GM18519 (cell line): ENCODE data around the gene DCHS2.
"Not testable (repeated sequence)": the region's sequence is repeated elsewhere in the genome, so short reads cannot be mapped to it uniquely, and the experiment has no call there.

ENCODE experiments used
- ATAC-seq: cut with Tn5 transposase; IDR thresholded peaks from one replicate; pipeline ENCODE4 v1.9.1; 2021; ENCODE audit warnings: mild to moderate bottlenecking, moderate library complexity; ENCODE audit not compliant: unreplicated experiment, low FRiP score

The DCHS2 gene

GRCh38 chr4:154231806-154232478, 259.7 kb downstream of the DCHS2 start:
- no peak for ATAC-seq

- no peak for ATAC-seq
Observed at GRCh38 chr4:154230723-154231122, 260.9 kb downstream of the DCHS2 start.

GRCh38 chr4:154230091-154230490, 261.5 kb downstream of the DCHS2 start:
- no peak for ATAC-seq

DNA sequence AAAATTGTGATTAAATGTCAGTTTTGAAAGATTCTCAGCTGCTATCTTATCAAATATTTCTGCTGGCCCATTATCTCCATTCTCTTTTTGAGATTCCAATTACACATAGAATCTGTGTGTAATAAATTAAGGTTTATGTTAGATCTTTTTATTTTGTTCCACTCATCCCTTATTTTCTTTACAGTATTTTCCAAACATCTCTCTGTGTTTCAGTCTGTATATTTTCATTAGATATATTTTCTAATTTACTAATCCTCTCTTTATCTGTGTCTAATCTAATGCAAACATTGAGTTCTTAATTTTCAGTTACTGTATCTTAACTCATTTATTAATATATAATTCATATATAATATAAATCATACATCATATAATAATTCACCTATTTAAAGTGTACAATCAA, 268.7 kb downstream of the DCHS2 start:
- no peak for ATAC-seq

- ATAC-seq, result no peak
Observed at GRCh38 chr4:154218051-154218450, 273.5 kb downstream of the DCHS2 start.

- ATAC-seq, result not testable (repeated sequence)
Observed at GRCh38 chr4:154217384-154217783, 274.2 kb downstream of the DCHS2 start.

GRCh38 chr4:154211506-154211905, 280.1 kb downstream of the DCHS2 start:
- no peak for ATAC-seq

- ATAC-seq, result no peak
Observed at GRCh38 chr4:154208424-154208823, 283.2 kb downstream of the DCHS2 start.

DNA sequence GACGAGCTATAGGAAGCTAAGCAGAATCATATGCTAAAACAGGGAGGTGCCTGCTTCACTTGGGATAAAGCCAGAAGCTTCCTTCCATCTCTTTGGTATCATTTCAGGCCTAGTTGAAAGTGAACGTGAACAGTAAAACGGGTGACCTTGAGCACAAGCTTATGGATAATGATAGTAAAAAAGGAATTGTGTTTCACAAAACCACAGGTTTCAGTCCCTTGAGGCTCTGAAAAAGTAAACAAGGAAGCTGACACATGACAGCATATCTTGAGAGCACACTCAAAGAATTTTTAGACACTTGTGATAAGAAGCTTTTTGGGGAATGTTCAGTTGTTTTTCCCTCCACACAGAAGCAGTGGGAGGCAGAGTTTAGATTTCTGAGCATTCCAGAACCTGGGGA, 286.1 kb downstream of the DCHS2 start:
- ATAC-seq, result no peak

GRCh38 chr4:154194649-154195048, 296.9 kb downstream of the DCHS2 start:
- no peak for ATAC-seq

GRCh38 chr4:154192585-154192984, 299.0 kb downstream of the DCHS2 start:
- ATAC-seq, result no peak

GRCh38 chr4:154189346-154189745, 302.3 kb downstream of the DCHS2 start:
- no peak for ATAC-seq

DNA sequence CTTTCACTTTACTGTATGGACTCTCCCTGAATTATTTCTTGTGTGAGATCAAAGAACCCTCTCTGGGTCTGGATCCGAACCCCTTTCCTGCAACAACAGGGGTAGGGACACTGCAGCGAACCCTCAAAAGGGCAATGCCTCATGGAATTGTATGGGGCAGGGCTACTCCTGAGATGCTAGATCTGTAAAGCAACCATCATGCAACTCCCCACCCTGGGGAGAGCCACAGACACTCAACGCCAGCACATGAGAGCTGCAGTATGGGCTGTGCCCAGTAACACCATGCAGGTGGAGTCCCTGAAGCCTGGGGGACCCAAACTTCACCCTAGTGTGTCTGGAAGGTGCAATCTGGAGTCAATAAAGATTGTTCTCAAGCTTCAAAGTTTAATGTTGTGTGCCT, 304.7 kb downstream of the DCHS2 start:
- no peak for ATAC-seq

DNA sequence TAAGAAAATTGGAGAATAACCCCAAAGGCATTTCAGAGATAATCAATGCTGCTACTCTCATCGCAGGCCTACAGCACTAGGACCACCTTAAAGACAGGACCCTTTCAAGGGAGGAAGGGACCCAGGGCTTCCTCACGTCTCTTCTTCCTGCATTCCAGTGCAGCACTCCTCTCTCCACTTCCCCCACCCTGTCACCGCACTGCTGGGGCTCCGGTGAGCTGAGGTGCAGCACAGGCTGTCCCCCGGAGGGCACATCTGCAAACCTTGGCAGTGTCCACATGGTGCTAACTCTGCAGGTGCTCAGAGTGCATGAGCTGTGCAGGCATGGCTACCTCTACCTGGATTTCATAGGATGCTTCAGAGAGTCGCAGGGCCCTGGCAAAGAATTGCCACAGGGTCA, 305.6 kb downstream of the DCHS2 start:
- ATAC-seq, result no peak

- no peak for ATAC-seq
Observed at GRCh38 chr4:154184238-154184637, 307.4 kb downstream of the DCHS2 start.

DNA sequence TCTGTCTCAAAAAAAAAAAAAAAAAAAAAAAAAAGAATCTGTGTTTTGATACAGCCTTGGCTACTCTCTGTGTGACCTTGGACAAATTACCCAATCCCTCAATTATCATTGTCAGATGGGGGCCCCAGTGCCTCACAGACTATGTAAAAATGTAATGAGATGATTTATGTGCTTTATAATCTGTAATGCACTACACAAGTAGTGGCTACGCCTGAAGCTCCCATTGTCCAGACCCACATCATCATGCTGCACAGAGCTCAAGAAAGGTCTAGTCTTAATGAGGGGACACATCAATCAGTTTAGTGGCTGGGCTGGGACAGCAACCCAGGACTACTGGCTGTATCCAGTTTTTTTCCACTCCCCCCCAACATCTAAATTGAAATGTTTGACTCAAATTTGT, 308.3 kb downstream of the DCHS2 start:
- no peak for ATAC-seq
